ENCODE results near the gene NUP93. TPM values are rescaled to one million over a fixed set of nuclear protein-coding genes. Genes with fewer than 3 reads are reported as not detected.

NUP93 gene
- total RNA-seq, 3 donors from 2014 or later = 31.0 to 45.6 (median 40.8) TPM

- intact Hi-C loops (cut with DNase I, micrococcal nuclease) = loop anchor here (5.0 kb wide), 1 partner anchor 123 kb away; no protein-coding TSS in a partner anchor
- no peak for DNase-seq
- H3K36me3 ChIP-seq (ENCODE audit: low read depth) = no peaks in the 10 kb centered on the region
- no peak for TF ChIP-seq CTCF (IDR thresholded peaks at IDR 0.05)
- no peak for ATAC-seq
- H3K9me3 ChIP-seq = no peaks in the 10 kb centered on the region
- H3K4me3 ChIP-seq = no peak overlapping the region
- H3K4me1 ChIP-seq (ENCODE audit: low read depth) = no peaks in the 10 kb centered on the region
These were observed 29.3 kb upstream of the NUP93 start for GRCh38 chr16:56700631-56701030.

DNA sequence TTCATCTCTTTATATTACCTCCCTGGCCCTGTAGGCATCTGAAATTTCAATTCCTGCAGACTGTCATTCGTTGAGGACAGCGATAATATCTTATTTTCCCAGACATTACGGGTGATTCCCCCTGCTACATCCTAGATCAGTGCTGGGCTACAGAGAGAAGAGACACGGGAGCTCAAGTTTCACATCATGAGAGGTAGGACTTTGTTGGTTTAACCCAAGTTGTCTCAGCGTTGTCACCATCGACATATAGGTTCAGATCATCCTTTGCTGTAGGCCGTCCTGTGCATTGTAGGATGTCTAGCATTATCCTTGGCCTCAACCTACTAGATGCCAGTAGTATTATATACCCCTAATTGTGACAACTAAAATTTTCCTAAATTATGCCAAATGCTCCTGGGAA, 28.4 kb upstream of the NUP93 start:
- Histone ChIP-seq H3K36me3 (ENCODE audit: low read depth) (no peaks in the 10 kb centered on the region), H3K9me3 (no peaks in the 10 kb centered on the region), H3K4me3 (no peak overlapping the region), H3K4me1 (ENCODE audit: low read depth) (no peaks in the 10 kb centered on the region)
- no peak for DNase-seq
- no peak for ATAC-seq
- no peak for TF ChIP-seq CTCF (IDR thresholded peaks at IDR 0.05)
- intact Hi-C loops (cut with DNase I, micrococcal nuclease) = loop anchor here (5.0 kb wide), 1 partner anchor 124 kb away; no protein-coding TSS in a partner anchor

DNA sequence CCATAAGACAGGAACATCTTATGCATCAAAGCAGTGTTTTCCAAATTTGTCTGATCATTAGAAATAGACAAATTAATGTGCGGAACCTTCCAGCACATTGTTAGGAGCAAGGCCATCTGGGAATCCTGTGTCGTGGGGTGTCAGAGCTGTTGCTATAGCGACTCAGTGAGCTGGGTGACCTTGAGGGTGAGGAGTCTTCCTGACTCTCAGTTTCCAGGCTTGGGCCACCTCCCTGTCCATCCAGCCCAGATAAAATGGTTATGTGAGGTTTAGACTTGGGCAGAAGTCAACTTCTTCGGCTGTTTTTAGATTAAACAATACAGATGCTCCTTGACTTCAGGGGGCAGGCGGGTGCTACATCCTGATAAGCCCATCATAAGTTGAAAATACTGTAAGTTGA, 27.1 kb upstream of the NUP93 start:
- no peaks in the 10 kb centered on the region for H3K4me1 ChIP-seq (ENCODE audit: low read depth)
- H3K9me3 ChIP-seq = no peaks in the 10 kb centered on the region
- H3K36me3 ChIP-seq (ENCODE audit: low read depth) = no peaks in the 10 kb centered on the region
- TF ChIP-seq CTCF (IDR thresholded peaks at IDR 0.05) = no peak
- H3K4me3 ChIP-seq = no peak overlapping the region
- intact Hi-C loops (cut with DNase I, micrococcal nuclease) = loop anchor here (5.0 kb wide), 1 partner anchor 126 kb away; no protein-coding TSS in a partner anchor
- ATAC-seq (no peak), DNase-seq (no peak)

DNA sequence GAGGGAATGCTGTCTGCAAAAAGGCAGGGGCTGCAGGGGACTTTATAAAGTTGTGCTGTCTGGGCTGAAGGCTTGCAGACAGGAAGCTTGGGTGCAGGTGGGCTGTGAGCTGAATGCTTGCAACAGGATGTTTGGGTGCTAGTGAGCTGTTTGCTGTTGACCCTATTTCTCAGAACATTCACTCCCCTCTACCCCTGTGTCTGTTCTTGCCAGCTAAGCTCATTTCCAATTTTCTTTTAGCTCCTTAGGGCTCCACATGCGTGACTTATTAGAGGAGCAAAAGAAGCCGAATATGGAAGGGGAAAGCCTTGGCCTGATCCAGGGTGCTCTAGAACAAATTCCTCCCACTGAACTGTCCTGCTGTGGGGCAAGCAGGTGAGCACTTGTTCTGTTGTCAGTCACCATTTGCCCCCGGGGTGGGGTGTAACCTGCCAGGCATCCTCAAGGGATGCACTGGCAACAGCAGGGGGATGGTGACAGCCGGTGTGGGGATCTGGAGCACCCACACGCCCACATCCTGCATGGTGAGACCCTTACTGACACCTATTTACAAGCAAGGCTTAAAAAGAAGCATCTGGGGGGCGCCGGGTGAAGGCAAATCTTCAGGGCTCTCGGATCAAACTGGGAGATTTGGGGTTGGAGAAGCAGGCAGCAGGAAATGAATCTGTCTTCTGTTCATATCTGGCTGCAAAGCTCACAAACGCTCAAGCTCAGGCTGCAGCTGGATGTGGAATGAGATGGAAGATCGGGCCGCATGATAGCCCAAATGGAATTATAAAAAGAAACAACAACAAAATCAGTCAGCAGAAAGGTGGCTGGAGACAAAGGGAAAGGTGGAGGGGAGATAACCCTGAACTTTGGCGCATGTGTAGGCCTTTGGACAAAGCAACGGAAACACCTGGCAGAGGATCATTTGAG, 21.1 kb upstream of the NUP93 start:
- H3K36me3 ChIP-seq (ENCODE audit: low read depth) = no peaks in the 10 kb centered on the region
- intact Hi-C loops (cut with DNase I, micrococcal nuclease) = no loop called here
- peak; percentile 73 for ATAC-seq
- DNase-seq = no peak
- no peaks in the 10 kb centered on the region for H3K9me3 ChIP-seq
- H3K4me3 ChIP-seq = no peak overlapping the region
- H3K4me1 ChIP-seq (ENCODE audit: low read depth) = no peaks in the 10 kb centered on the region
- no peak for TF ChIP-seq CTCF (IDR thresholded peaks at IDR 0.05)

DNA sequence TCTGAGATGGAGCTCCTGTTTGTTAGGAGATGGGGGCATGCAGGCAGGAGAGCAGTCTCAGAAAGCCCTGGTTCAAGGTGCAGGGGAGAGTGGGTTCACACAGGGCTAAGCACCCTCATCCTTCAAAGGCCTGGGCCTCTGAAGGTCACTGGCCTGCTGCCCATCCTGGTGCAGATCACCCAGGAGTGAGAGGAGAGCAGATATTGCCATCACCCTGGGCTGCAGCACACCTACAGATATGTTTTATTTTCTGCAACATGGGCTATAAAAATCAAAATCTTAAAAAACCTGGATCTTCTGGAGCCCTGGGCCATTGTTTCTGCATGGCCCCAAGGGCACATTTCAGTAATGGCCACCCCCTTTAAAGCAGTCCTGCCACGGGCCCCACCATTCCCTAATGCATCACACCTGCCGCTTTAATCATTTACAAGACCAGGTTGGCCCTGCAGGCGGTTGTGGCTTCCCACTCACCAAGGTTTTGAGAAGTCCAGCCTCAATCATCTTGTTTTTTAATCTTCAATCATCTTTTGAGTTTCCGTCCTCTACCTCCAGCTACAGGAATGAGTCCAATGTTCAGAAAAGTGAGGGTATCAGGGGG, 20.4 kb upstream of the NUP93 start:
- DNase-seq (no peak), ATAC-seq (no peak)
- H3K4me1 ChIP-seq (ENCODE audit: low read depth) = no peaks in the 10 kb centered on the region
- H3K4me3 ChIP-seq = no peak overlapping the region
- intact Hi-C loops (cut with DNase I, micrococcal nuclease) = no loop called here
- TF ChIP-seq CTCF (IDR thresholded peaks at IDR 0.05) = no peak
- H3K36me3 ChIP-seq (ENCODE audit: low read depth) = no peaks in the 10 kb centered on the region
- no peaks in the 10 kb centered on the region for H3K9me3 ChIP-seq
